HFF-Myc (cell line): ENCODE data around the gene ATP5MK.

ENCODE experiments used
- DNase-seq: peaks from one replicate; pipeline ENCODE4 v3.0.0-alpha.2; 2011; ENCODE audit warnings: low read depth; ENCODE audit errors: extremely low read depth
- H3K4me3 ChIP-seq: replicated peaks from 2 replicates; pipeline ENCODE4 v1.5.1; 2011; ENCODE audit warnings: low read depth, mild to moderate bottlenecking, control low read depth, low read length
- CTCF ChIP-seq: IDR thresholded peaks from 2 replicates; pipeline ENCODE4 v1.5.1; 2012; ENCODE audit warnings: mild to moderate bottlenecking, low read depth, low read length, control low read depth; ENCODE audit errors: missing control alignments

ATP5MK gene

GRCh38 chr10:103441206-103441605 lies 44.9 kb upstream of the ATP5MK start:
- no peak for DNase-seq
- no peak for TF ChIP-seq CTCF
- no peak overlapping the region for H3K4me3 ChIP-seq

- no peak overlapping the region for H3K4me3 ChIP-seq
- no peak for TF ChIP-seq CTCF
- DNase-seq: no peak
These were observed 44.1 kb upstream of the ATP5MK start for GRCh38 chr10:103440416-103440815.

GRCh38 chr10:103439776-103440175 lies 43.5 kb upstream of the ATP5MK start:
- no peak for DNase-seq
- TF ChIP-seq CTCF: no peak
- H3K4me3 ChIP-seq: no peak overlapping the region

GRCh38 chr10:103433858-103434257 lies 37.6 kb upstream of the ATP5MK start:
- no peak overlapping the region for H3K4me3 ChIP-seq
- no peak for DNase-seq
- TF ChIP-seq CTCF: no peak

- H3K4me3 ChIP-seq: no peak overlapping the region
- no peak for TF ChIP-seq CTCF
- DNase-seq: no peak
These were observed 35.6 kb upstream of the ATP5MK start for GRCh38 chr10:103431902-103432301.

GRCh38 chr10:103429647-103430046 lies 33.4 kb upstream of the ATP5MK start:
- no peak for TF ChIP-seq CTCF
- no peak overlapping the region for H3K4me3 ChIP-seq
- no peak for DNase-seq

GRCh38 chr10:103428989-103429643 lies 32.8 kb upstream of the ATP5MK start:
- DNase-seq: no peak
- no peak overlapping the region for H3K4me3 ChIP-seq
- no peak for TF ChIP-seq CTCF
